Embryonic facial prominence (tissue), 1 donor: ENCODE measurements around the gene THADA.
A peak's percentile ranks its signal among the peaks of the same experiment; 100 is the strongest.

ENCODE experiments used
- DNase-seq: peaks from one replicate; pipeline ENCODE4 v3.0.0-alpha.2; 2016; ENCODE audit errors: extremely low spot score

Gene THADA

GRCh38 chr2:43276266-43276941, 319.4 kb downstream of the THADA start:
- no peak for DNase-seq

- DNase-seq, result no peak
These were observed 321.1 kb downstream of the THADA start for GRCh38 chr2:43274721-43275120.

- no peak for DNase-seq
These were observed 321.8 kb downstream of the THADA start for GRCh38 chr2:43274055-43274454.

- no peak for DNase-seq
These were observed 322.3 kb downstream of the THADA start for GRCh38 chr2:43273529-43273928.

- no peak for DNase-seq
These were observed 324.8 kb downstream of the THADA start for GRCh38 chr2:43270930-43271615.

- no peak for DNase-seq
These were observed 325.4 kb downstream of the THADA start for GRCh38 chr2:43270461-43270860.

GRCh38 chr2:43269706-43270105, 326.1 kb downstream of the THADA start:
- no peak for DNase-seq

GRCh38 chr2:43269074-43269572, 326.7 kb downstream of the THADA start:
- DNase-seq, result no peak

GRCh38 chr2:43268066-43268953, 327.5 kb downstream of the THADA start:
- no peak for DNase-seq

- DNase-seq, result no peak
These were observed 328.5 kb downstream of the THADA start for GRCh38 chr2:43267381-43267780.

- no peak for DNase-seq
These were observed 329.1 kb downstream of the THADA start for GRCh38 chr2:43266711-43267111.

GRCh38 chr2:43265421-43265820, 330.4 kb downstream of the THADA start:
- DNase-seq, result peak; percentile 84

- no peak for DNase-seq
These were observed 330.8 kb downstream of the THADA start for GRCh38 chr2:43265001-43265400.

GRCh38 chr2:43262951-43263350, 332.9 kb downstream of the THADA start:
- no peak for DNase-seq

GRCh38 chr2:43262239-43262638, 333.6 kb downstream of the THADA start:
- no peak for DNase-seq

- no peak for DNase-seq
These were observed 336.3 kb downstream of the THADA start for GRCh38 chr2:43259512-43259911.

GRCh38 chr2:43258547-43259156, 337.2 kb downstream of the THADA start:
- no peak for DNase-seq

GRCh38 chr2:43255296-43255910, 340.4 kb downstream of the THADA start:
- peak; percentile 74 for DNase-seq

- no peak for DNase-seq
These were observed 341.5 kb downstream of the THADA start for GRCh38 chr2:43254331-43254730.

- DNase-seq, result peak; percentile 90
These were observed 344.6 kb downstream of the THADA start for GRCh38 chr2:43251171-43251731.

- no peak for DNase-seq
These were observed 345.8 kb downstream of the THADA start for GRCh38 chr2:43250015-43250414.
